H7 (cell line): ENCODE measurements around the gene GSN. TPM values are rescaled to one million over a fixed set of nuclear protein-coding genes. Genes with fewer than 3 reads are reported as not detected.
A peak's percentile ranks its signal among the peaks of the same experiment; 100 is the strongest.

Source experiments
- DNase-seq: peaks from one replicate; pipeline ENCODE4 v3.0.0; 2012
- H3K27me3 ChIP-seq: 2 replicates; pipeline ENCODE4 v1.6.0; 2011; ENCODE audit warnings: mild to moderate bottlenecking, low read length; ENCODE audit not compliant: control insufficient read depth, insufficient read depth
- H3K36me3 ChIP-seq: replicated peaks from 2 replicates; pipeline ENCODE4 v1.5.1; 2011; ENCODE audit warnings: low read length; ENCODE audit not compliant: control insufficient read depth, insufficient read depth
- H3K4me3 ChIP-seq: 2 replicates; pipeline ENCODE4 v1.5.1; 2011; ENCODE audit warnings: low read depth, mild to moderate bottlenecking, control low read depth, low read length, moderate library complexity; ENCODE audit not compliant: insufficient read depth
- total RNA-seq: library from RNA; depleted of rRNA; stranded (reverse); fragments of >200 nt; shearing (Covaris generic); gene quantifications from 2 replicates; pipeline ENCODE4 v1.2.3, GENCODE V29; 2014; rRNA removed

GSN gene
- total RNA-seq, result 73.0 and 78.5 TPM in 2 replicates

DNA sequence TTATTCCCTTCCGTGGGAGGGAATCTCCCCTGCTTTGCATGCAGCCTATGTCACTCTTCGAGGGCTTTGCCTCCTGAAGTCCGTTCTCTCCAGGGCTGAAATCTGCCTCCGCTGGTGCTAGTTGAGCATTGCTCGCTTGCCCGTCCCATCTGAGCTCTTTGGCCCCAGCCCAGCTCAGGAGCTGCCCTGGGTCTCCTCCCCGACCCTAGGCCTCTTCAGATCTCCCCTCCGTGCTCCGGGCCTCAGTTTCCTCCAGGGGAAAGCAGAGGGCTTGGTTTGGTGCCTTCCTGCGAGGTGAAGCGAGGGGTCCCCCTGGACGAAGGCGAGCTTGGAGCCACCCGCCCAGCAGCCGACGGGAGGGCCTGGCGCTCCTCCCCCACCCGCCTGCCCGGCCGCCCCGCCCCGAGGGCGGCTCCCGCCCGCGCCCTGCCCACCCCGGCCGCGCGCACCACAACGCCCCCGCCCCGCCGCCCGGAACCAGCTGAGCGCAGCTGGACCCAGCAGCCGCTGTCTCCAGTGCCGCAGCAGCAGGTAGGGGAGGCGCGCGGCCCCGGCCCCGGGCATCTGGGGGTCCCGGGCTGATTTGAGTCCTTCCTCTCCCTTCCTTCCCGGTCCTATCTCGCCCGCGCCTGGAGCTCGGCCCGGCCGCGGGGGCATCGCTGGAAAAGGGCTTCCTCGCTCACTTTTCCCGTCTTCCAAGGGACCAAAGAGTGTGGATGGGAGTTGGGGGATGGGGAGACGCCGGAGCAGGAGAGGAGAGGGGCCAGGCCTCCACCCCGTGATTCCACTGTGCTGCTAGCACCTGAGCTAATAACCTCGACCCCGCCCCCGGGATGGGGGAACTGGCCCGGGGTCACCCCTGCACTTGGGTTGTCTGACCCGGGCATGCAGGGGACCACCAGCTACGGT is at the start of gene GSN:
Gene GSN, plus strand, starts transcription at position 474 of the 909 bp plus-strand sequence. CDS start 33,810 bp downstream, outside the sequence.
- peaks cover 34% of the 10 kb centered on the region for H3K27me3 ChIP-seq
- peak within 1 kb of the TSS; percentile 66 for H3K4me3 ChIP-seq
- H3K36me3 ChIP-seq, result no peaks in the 10 kb centered on the region
- DNase-seq, result peak; percentile 97

DNA sequence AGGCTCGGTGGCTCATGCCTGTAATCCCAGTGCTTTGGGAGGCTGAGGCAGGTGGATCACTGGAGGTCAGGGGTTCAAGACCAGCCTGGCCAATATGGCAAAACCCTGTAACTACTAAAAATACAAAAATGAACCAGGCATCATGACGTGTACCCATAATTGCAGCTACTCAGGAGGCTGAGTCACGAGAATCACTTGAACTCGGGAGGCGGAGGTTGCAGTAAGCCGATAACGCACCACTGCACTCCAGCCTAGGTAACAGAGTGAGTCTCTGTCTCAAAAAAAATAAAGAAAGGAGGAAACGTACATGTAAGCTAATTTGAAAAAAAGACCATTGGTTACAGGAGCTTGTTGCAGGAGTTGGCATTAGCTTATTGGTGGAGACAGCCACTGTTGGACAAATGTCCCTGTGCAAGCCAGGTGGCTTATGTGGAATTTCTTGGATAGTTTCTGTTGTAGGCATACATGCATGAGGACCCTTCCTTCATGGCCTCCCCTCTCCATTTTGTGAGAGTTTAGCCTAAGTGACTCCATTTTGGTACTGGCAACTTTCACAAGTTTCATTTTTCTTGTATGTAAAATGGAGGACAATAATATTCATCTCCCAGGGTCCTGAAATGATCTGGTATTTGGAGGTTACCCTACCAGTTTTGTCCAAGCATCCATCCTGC is 49.5 kb upstream of the GSN start:
- Histone ChIP-seq H3K27me3 (no peaks in the 10 kb centered on the region), H3K36me3 (no peaks in the 10 kb centered on the region), H3K4me3 (no peak overlapping the region)
- no peak for DNase-seq

DNA sequence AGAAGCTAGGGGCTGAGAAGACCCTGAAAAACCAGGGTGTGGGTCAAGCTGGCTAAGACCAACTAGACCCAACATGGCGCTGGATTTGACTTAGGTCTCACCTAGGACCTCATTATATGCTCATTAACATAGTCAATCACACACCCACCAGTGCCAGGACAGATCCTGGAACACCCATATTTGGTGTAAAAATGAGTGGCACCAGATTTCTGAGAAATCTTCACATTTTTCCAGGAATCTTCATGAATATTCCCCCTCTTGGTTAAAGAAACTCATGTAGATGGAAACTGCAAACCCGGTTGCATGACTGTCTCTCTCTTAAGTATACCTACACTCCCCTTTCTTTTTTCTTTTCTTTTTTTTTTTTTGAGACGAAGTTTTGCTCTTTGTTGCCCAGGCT is 48.4 kb upstream of the GSN start:
- H3K4me3 ChIP-seq, result no peak overlapping the region
- DNase-seq, result no peak
- H3K36me3 ChIP-seq, result no peaks in the 10 kb centered on the region
- H3K27me3 ChIP-seq, result no peaks in the 10 kb centered on the region

DNA sequence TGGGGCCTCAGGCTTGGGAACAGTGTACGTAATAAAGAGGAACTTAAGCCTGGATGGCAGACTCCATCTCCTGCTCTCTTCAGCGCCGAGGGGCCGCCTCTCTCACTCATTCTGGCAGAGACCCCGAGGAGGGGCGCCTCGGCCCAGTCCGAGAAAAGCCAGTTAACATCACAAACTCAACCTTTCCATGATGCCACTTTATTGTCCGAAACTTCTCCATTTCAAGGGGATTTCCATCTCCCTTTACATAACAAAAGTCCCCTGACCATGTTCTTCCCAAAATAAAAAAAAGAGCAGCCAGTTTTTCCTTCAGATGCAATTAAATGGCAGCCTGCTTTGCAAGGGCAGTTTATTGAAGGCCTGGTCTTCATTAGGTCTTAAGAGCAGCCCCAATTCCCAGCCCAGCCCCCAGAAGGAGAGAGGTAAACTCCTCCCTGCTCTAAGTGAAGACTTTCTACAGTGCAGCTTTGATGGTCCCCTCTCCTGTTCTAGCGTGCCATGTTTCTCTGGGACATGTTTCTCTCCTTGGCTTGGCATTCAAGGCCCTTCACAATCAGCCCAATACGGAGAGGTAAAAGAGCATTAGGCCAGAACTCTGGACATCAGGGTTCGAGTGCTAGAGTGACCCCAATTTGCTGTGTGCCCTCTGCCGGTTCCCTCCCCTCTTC is 46.8 kb upstream of the GSN start:
- no peak overlapping the region for H3K4me3 ChIP-seq
- DNase-seq, result peak; percentile 68
- H3K36me3 ChIP-seq, result no peaks in the 10 kb centered on the region
- no peaks in the 10 kb centered on the region for H3K27me3 ChIP-seq

DNA sequence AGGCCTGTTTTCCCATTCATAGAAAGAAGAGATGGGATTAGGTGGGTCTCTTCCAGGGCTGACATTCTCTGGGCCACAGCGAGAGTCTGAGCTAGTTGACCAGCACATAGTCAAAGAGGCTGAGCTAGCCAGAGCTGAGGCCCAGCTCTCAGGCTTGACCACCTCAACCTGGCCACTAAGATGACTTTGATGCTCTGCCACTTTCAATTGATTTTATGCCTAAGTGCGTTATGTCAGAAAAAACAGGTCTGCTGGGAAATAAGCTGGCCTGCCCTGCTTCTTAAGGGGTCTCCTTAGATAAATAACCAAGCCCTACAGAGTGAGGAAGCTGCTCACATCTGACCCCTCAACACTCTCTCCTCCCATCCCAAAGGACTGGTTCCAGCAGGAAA is 46.3 kb upstream of the GSN start:
- no peak overlapping the region for H3K4me3 ChIP-seq
- H3K27me3 ChIP-seq, result no peaks in the 10 kb centered on the region
- DNase-seq, result no peak
- no peaks in the 10 kb centered on the region for H3K36me3 ChIP-seq

DNA sequence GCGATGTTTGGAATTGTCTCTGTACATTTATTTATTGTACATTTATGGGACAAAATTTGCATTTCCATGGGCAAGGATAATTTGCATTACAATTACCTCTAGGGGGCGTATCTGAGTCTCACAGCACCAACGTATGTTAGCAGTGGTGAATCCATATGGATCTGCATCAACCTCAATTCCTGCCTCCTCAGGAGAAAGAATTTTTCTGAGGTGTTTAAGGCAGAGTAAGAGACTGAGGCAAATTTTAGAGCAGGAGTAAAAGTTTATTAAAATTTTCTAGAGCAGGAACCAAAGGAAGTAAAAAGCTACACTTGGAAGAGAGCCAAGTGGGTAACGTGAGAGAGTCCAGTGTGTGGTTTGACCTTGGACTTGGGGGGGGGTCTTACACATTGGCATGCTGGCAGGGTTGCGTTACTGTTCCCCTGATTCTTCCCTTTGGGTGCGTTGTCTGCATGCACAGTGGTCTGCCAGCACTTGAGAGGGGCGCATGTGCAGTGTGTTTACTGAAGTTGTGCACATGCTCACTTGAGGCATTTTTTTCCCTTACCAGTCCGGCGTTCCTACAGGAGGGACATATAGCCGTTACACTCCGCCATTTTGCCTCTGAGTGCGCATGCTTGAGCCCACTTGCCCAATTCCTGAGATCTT is 45.3 kb upstream of the GSN start:
- H3K4me3 ChIP-seq, result no peak overlapping the region
- no peaks in the 10 kb centered on the region for H3K27me3 ChIP-seq
- no peak for DNase-seq
- H3K36me3 ChIP-seq, result no peaks in the 10 kb centered on the region

DNA sequence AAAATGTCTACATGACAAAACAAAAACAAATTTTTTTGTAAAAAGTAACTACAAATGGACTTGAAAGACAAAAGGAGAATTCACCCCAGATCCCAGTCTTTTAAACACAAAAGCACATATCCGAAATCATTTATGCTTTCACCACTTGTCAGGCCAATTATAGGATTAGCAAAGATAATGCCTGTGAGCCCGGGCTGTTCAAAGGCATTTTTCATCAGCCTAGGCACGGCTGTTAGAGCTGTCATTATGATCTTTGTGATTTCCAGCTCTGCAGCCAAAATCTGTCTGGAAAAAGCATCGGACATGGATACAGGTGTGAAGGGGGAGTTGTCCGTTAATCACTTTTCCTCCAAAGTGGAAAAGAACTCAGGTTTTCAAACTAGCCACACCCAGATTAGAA is 42.7 kb upstream of the GSN start:
- DNase-seq, result no peak
- no peaks in the 10 kb centered on the region for H3K27me3 ChIP-seq
- no peak overlapping the region for H3K4me3 ChIP-seq
- H3K36me3 ChIP-seq, result no peaks in the 10 kb centered on the region

DNA sequence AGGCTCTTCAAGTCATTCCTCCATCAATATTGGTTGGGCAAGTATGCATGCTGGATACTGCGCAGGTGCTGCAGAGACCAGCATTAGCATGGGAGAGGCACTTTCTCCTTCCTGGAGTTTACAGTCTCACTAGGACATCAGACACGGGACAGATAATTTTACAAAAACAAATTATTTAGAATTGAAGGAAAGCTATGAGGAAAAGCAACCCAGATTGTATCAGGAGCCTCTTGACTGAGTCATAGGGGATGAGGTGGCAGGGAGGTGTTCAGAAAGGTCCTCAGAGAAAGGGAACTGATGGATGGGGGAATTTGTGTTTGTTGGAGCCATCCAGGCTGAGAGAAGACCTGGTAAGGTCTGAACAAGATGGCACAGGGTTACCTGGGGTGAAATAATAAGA is 41.8 kb upstream of the GSN start:
- H3K4me3 ChIP-seq, result no peak overlapping the region
- no peaks in the 10 kb centered on the region for H3K36me3 ChIP-seq
- no peaks in the 10 kb centered on the region for H3K27me3 ChIP-seq
- DNase-seq, result no peak

DNA sequence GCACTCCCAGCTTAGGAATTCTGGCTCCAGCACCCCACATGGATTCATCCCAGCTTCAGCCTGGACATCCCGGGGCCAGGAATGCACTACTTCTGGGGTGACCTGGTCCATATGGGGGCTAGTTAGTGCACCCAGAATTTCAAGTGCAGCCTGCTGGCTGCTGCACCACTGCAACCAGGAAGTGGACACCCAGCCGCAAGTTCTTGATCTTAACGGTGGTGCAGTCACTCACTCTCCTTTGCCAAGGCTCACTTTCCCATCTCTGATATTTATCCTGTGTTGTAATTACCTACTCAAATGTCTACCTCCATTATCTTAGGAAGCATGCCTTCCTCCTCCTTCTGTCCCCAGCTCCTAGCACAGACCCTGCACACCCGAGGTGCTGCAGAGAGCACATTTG is 40.1 kb upstream of the GSN start:
- DNase-seq, result no peak
- H3K36me3 ChIP-seq, result no peaks in the 10 kb centered on the region
- H3K4me3 ChIP-seq, result no peak overlapping the region
- H3K27me3 ChIP-seq, result no peaks in the 10 kb centered on the region

DNA sequence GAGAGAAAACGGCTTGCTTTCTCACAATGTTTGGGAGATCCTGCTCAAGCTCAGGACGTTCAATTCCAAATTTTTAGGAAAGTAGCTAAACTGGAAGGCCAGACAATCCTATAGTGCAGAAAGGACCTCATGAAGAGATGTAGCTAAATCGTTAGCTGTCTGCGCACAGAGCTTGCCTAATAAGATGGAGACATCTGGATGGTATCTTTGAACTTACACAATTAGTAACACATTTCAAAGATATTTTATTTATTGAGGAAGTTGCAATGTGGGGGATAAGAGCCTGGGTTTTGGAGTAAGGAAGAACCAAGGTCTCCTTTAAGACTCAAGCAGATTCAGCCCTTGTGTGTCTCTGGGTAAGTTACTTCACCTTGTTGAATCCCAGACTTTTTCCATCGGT is 37.7 kb upstream of the GSN start:
- DNase-seq, result no peak
- Histone ChIP-seq H3K27me3 (no peaks in the 10 kb centered on the region), H3K36me3 (no peaks in the 10 kb centered on the region), H3K4me3 (no peak overlapping the region)

DNA sequence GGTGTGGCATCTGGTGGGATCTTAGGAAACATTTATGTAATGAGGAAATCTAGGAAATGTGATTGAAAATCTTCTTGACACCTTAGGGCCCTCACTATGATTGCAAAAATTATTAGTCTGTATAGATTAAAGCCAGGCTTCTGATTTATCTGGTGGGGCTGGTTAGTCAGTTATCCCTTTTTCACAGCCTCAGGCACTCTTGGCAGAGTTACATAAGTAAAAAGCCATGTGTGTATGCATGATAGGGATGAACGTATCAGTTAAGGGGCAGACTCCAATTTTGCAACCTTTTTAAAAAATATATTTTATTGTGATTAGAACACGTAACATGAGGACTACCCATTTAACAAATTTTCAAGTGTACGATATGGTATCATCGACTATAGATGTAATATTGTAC is 35.7 kb upstream of the GSN start:
- Histone ChIP-seq H3K27me3 (no peaks in the 10 kb centered on the region; the same call in 1 of the 2 replicates), H3K4me3 (no peak overlapping the region), H3K36me3 (no peaks in the 10 kb centered on the region)
- DNase-seq, result no peak

DNA sequence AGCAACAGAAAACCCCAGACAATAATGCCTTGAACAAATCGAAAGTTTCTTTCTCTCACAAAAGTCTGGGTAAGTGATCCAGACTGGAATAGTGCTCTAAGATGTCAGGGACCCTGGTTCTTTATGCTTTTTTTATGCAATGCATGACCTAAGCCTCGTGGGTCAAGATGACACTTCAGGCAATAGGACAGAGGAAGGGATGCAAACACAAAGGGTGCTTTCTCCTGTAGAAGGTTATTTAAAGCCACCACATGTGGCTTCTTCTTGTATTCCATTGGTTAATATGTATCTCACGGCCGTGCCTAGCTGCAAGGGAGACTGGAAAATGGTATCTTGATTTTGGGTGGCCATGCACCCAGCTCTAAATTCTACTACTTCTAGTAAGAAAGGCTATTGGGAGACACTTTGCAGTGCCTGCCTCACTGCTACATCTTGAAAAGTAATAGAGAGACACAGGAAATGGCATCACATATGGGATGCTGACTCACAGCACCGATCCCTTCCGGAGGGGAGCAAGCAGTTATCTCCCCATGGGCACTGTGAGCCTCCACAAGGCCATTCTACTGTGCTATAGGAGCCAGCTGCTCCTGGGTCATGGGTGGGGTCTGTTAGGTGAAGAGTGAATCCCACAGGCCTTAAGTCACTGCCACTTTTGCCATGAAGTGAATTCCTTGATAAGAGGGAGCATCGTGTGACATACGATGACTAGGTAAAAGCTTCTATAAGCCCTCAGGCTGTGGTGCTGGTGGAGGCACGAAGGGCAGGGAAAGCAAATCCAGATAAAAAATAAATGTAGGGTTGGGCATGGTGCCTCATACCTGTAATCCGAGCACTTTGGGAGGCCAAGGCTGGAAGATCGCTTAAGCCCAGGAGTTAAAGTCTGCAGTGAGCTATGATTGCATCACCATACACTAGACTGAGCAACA is 33.8 kb upstream of the GSN start:
- no peak for DNase-seq

DNA sequence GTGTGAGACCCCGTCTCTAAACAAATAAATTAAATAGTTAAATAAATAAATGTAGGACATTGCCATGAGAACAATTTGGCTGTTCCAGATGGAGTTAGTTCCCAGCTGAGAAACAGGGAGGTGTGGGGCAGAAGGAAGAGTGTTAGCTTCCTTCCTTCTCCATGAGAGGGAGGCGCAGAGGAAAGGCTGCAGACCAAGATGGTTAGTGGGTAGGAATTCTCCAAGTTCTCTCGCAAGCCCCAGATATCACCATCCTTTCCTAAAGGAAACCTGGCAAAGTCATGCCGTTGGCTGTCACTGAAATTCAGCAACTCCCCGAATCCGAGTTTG is 33.2 kb upstream of the GSN start:
- Histone ChIP-seq H3K4me3 (no peak overlapping the region), H3K27me3 (no peaks in the 10 kb centered on the region; the same call in 1 of the 2 replicates), H3K36me3 (no peaks in the 10 kb centered on the region)
- DNase-seq, result no peak

More for the DNA sequence above, 33.8 kb upstream of the GSN start:
- Histone ChIP-seq H3K4me3 (no peak overlapping the region), H3K27me3 (no peaks in the 10 kb centered on the region; the same call in 1 of the 2 replicates), H3K36me3 (no peaks in the 10 kb centered on the region)

DNA sequence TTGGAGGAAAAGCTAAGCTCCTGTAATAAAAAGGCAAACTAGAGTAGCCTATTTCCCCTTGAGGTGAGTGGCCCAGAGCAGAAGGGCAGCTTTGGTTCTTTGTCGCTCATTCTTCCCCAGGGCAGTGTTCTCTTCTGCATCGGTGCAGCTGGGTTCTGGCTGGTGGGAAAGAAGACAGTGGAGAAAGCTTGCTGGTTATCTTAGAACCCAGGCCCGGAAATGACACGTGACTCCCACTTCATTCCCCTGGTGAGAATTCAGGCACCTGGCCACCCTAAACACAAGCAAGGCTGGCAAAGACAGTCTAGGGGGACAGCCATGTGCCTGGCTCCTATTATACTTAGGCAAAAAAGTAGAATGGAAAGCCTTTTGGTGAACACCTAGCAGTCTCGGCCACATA is 32.5 kb upstream of the GSN start:
- Histone ChIP-seq H3K4me3 (no peak overlapping the region), H3K27me3 (no peaks in the 10 kb centered on the region; the same call in 1 of the 2 replicates), H3K36me3 (no peaks in the 10 kb centered on the region)
- no peak for DNase-seq
